MCF 10A (cell line): ENCODE measurements around the gene CGNL1. TPM values are rescaled to one million over a fixed set of nuclear protein-coding genes. Genes with fewer than 3 reads are reported as not detected.

Experiments used
- BruUV-seq: library from RNA; stranded (reverse); fragments of 400-500 nt; replicated peaks from 2 replicates; lab custom pipeline; 2021; lab: Mats Ljungman, UMichigan
- CTCF ChIA-PET: fragments of 300-600 bp; sonication (Branson Sonifier 250); formaldehyde crosslinking; extraction: SDS; loops from one replicate; lab custom pipeline; 2021; ENCODE audit warnings: antibody characterized with exemption, inconsistent platforms; lab: Yijun Ruan, JAX
- POLR2A ChIA-PET: fragments of 300-600, 350-650 bp; sonication (Branson Sonifier 250); formaldehyde crosslinking; extraction: SDS; loops from one replicate; lab custom pipeline; 2020; ENCODE audit warnings: antibody characterized with exemption, inconsistent platforms; lab: Yijun Ruan, JAX
- DNase-seq: peaks from one replicate; pipeline ENCODE4 v3.0.0-alpha.2; 2018; ENCODE audit not compliant: unreplicated experiment
- H3K27ac Mint-ChIP-seq: one replicate; pipeline ENCODE4 v1.8.0; 2022; ENCODE audit warnings: mild to moderate bottlenecking, low read depth, mixed read lengths; ENCODE audit not compliant: unreplicated experiment
- H3K27me3 Mint-ChIP-seq: one replicate; pipeline ENCODE4 v1.8.0; 2022; ENCODE audit warnings: mixed read lengths; ENCODE audit not compliant: insufficient read depth, unreplicated experiment
- H3K36me3 Mint-ChIP-seq: one replicate; pipeline ENCODE4 v1.8.0; 2022; ENCODE audit warnings: mild to moderate bottlenecking, moderate library complexity, mixed read lengths; ENCODE audit not compliant: insufficient read depth, unreplicated experiment
- H3K4me1 Mint-ChIP-seq: one replicate; pipeline ENCODE4 v1.8.0; 2022; ENCODE audit warnings: mixed read lengths; ENCODE audit not compliant: insufficient read depth, unreplicated experiment
- H3K4me3 Mint-ChIP-seq: one replicate; pipeline ENCODE4 v1.8.0; 2022; ENCODE audit warnings: mild to moderate bottlenecking, moderate library complexity, mixed read lengths; ENCODE audit not compliant: unreplicated experiment
- H3K9me3 Mint-ChIP-seq: one replicate; pipeline ENCODE4 v1.8.0; 2022; ENCODE audit warnings: mixed read lengths; ENCODE audit not compliant: unreplicated experiment
- intact Hi-C: fragments of 100-400 bp; cut with micrococcal nuclease; formaldehyde crosslinking; loops from 2 replicates; pipeline ENCODE4 v1.14.1; 2022
- total RNA-seq: library from RNA; stranded (reverse); gene quantifications from 2 replicates; pipeline ENCODE4 v1.2.3, GENCODE V29; 2022
- TF ChIP-seq, protein P1 (sequence below): fragments of 200-600 bp; IDR thresholded peaks from one replicate; pipeline ENCODE4 v1.8.0; 2022; ENCODE audit warnings: antibody characterized with exemption, mild to moderate bottlenecking; ENCODE audit not compliant: unreplicated experiment

Gene CGNL1
- total RNA-seq, 1 experiment from 2014 or later = 0.05 TPM

DNA sequence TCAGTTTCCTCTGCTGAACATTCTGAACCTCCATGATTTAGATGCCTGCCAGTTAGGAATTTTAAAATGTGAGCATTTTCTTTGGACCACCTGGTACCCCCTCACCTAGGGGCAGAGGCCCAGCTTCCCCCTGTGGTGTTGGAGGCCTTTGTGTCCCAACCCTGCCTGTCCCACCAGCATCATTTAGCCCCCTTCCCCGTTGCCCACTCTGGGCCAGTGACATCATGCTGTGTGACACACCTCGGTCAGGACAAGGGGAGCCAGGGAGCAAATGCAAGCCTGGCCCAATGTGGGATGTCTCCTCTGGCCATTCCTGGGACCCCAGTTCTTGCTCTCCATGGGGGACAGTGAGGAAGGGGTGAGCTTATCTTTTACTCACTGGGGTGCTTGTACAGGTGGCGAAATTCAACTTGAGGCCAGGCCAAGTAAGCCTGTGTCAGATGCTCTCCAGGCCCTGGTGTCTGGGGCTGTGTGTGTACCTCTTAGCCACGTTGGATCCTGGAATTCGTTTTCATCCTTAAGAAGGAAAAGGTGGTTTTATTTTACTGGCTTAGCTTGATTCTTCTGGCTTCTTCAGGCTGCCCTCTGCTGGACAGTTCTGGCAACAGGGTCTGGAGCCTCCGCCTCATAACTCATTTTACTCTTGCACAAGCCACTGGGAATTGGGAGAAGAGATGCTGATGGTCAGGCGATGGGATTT is 165.7 kb downstream of the CGNL1 start:
- Mint-ChIP-seq H3K36me3 (no peaks in the 10 kb centered on the region), H3K27ac (no peak overlapping the region), H3K27me3 (peaks cover 17% of the 10 kb centered on the region), H3K4me3 (no peak overlapping the region), H3K9me3 (no peaks in the 10 kb centered on the region), H3K4me1 (no peaks in the 10 kb centered on the region)
- peak; percentile 80 for DNase-seq
- POLR2A ChIA-PET = interaction anchor here (0.6 to 1.2 kb wide), 4 partner anchors 9 to 187 kb away, joined by 3 to 4 read pairs (median 4); no protein-coding TSS in a partner anchor
- TF ChIP-seq, protein P1, sequence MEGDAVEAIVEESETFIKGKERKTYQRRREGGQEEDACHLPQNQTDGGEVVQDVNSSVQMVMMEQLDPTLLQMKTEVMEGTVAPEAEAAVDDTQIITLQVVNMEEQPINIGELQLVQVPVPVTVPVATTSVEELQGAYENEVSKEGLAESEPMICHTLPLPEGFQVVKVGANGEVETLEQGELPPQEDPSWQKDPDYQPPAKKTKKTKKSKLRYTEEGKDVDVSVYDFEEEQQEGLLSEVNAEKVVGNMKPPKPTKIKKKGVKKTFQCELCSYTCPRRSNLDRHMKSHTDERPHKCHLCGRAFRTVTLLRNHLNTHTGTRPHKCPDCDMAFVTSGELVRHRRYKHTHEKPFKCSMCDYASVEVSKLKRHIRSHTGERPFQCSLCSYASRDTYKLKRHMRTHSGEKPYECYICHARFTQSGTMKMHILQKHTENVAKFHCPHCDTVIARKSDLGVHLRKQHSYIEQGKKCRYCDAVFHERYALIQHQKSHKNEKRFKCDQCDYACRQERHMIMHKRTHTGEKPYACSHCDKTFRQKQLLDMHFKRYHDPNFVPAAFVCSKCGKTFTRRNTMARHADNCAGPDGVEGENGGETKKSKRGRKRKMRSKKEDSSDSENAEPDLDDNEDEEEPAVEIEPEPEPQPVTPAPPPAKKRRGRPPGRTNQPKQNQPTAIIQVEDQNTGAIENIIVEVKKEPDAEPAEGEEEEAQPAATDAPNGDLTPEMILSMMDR = peak; percentile 78
- no TSS peak for BruUV-seq
- intact Hi-C loops = loop anchor here (1.0 to 5.0 kb wide), 2 partner anchors 202 to 1045 kb away; no protein-coding TSS in a partner anchor
- CTCF ChIA-PET = interaction anchor here (0.5 to 10.0 kb wide), 35 partner anchors 9 to 1051 kb away, joined by 3 to 129 read pairs (median 4); no protein-coding TSS in a partner anchor

DNA sequence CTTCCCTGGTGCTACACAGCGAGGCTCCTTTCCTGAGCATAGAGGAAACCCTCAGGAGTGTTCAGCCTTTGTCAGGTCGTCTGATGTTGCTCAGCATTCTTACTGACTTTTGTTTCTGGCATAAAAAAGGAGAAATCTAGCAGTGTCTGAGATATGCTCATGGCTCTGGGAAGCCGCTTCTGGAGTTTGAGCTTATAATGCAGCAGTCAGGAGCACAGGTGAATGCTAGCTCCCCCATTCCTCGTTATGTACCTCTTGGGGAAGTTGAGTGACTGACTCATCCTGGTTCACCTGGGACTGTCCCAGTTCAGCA is 166.2 kb downstream of the CGNL1 start:
- Mint-ChIP-seq H3K9me3 (no peaks in the 10 kb centered on the region), H3K4me1 (no peaks in the 10 kb centered on the region), H3K36me3 (no peaks in the 10 kb centered on the region), H3K27me3 (peaks cover 17% of the 10 kb centered on the region), H3K27ac (no peak overlapping the region), H3K4me3 (no peak overlapping the region)
- BruUV-seq = no TSS peak
- DNase-seq = no peak
- TF ChIP-seq, protein P1 = no peak
- ChIA-PET POLR2A (interaction anchor here (0.7 to 1.2 kb wide), 2 partner anchors 75 to 187 kb away, joined by 3 to 4 read pairs; no protein-coding TSS in a partner anchor), CTCF (interaction anchor here (0.6 to 10.0 kb wide), 35 partner anchors 9 to 1051 kb away, joined by 3 to 129 read pairs (median 4); no protein-coding TSS in a partner anchor)
- intact Hi-C loops = loop anchor here (1.0 to 5.0 kb wide), 2 partner anchors 202 to 1045 kb away; no protein-coding TSS in a partner anchor

DNA sequence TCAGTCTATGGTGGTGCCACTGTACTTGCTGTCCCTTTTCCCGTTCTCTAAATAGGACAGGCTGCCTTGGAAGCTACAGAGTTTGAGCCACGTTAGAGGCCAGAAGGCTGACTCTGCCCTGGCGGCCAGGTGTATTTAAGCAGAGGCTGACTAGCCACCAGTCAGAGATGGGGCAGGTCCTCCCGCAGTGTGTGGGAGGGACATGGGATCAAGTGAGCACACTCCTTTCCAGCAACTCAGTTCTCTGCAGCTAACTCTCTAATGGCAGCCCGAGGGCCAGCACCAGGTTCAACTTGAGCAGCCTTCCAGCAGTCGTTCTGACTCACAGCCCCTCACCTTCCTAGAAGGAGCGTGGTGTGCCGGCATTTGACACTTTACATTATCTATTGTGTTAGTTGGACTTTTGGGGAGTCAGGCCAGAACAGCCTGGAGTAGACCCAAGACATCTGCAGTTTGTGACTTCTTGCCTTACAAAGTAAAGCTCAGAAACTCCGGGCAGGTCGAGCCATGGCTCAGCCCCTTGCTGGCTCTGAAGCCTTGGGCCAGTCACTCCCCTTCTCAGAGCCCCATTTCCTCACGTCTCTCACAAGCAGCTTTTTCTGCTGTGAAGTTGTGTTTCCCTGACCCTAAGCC is 168.7 kb downstream of the CGNL1 start:
- H3K27ac Mint-ChIP-seq = no peak overlapping the region
- H3K4me3 Mint-ChIP-seq = no peak overlapping the region
- BruUV-seq = no TSS peak
- no peaks in the 10 kb centered on the region for H3K9me3 Mint-ChIP-seq
- CTCF ChIA-PET = interaction anchor here (0.6 to 10.0 kb wide), 6 partner anchors 17 to 202 kb away, joined by 3 to 129 read pairs (median 4); no protein-coding TSS in a partner anchor
- H3K4me1 Mint-ChIP-seq = peaks cover 7% of the 10 kb centered on the region
- no peaks in the 10 kb centered on the region for H3K36me3 Mint-ChIP-seq
- POLR2A ChIA-PET = no interaction called here
- H3K27me3 Mint-ChIP-seq = peaks cover 5% of the 10 kb centered on the region
- DNase-seq = no peak
- intact Hi-C loops = loop anchor here (5.0 kb wide), 1 partner anchor 1048 kb away; no protein-coding TSS in a partner anchor
- TF ChIP-seq, protein P1 = no peak

DNA sequence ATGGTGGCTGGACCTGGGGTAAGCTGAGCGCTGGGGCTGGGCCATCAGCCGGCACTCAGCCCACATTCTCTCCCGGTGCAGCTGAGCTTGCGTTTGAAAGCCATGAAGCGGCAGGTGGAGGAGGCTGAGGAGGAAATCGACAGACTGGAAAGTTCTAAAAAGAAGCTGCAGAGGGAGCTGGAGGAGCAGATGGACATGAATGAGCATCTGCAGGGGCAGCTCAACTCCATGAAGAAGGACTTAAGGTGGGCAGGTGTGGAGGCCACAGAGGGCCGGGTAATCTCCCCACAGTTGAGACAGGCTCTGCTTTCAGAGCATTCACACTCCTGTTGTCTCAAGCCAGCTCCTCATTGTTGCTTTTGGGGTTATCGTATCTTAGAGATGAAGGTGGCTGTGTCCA is 169.7 kb downstream of the CGNL1 start:
- peaks cover 15% of the 10 kb centered on the region for H3K4me1 Mint-ChIP-seq
- DNase-seq = no peak
- POLR2A ChIA-PET = interaction anchor here (0.6 kb wide), 1 partner anchor 362 kb away, joined by 3 read pairs; no protein-coding TSS in a partner anchor
- no peaks in the 10 kb centered on the region for H3K36me3 Mint-ChIP-seq
- H3K4me3 Mint-ChIP-seq = no peak overlapping the region
- intact Hi-C loops = no loop called here
- CTCF ChIA-PET = interaction anchor here (0.7 to 10.0 kb wide), 7 partner anchors 8 to 203 kb away, joined by 3 to 129 read pairs (median 4); no protein-coding TSS in a partner anchor
- TF ChIP-seq, protein P1 = no peak
- no peaks in the 10 kb centered on the region for H3K27me3 Mint-ChIP-seq
- H3K9me3 Mint-ChIP-seq = no peaks in the 10 kb centered on the region
- BruUV-seq = no TSS peak
- no peak overlapping the region for H3K27ac Mint-ChIP-seq
